Mucosa of stomach (tissue), 1 donor: Measurements from ENCODE around the gene ADNP.

Source experiments
- H3K27me3 ChIP-seq: one replicate; pipeline ENCODE4 v1.7.0; 2013; ENCODE audit warnings: mild to moderate bottlenecking, low read length; ENCODE audit not compliant: control insufficient read depth, insufficient read depth
- H3K36me3 ChIP-seq: one replicate; pipeline ENCODE4 v1.7.0; 2013; ENCODE audit warnings: low read length; ENCODE audit not compliant: control insufficient read depth, insufficient read depth
- H3K4me1 ChIP-seq: one replicate; pipeline ENCODE4 v1.7.0; 2013; ENCODE audit warnings: mild to moderate bottlenecking, low read length; ENCODE audit not compliant: control insufficient read depth, insufficient read depth
- H3K4me3 ChIP-seq: one replicate; pipeline ENCODE4 v1.7.0; 2013; ENCODE audit warnings: low read length
- H3K9ac ChIP-seq: one replicate; pipeline ENCODE4 v1.7.0; 2013; ENCODE audit warnings: mild to moderate bottlenecking, low read length, moderate library complexity
- H3K9me3 ChIP-seq: one replicate; pipeline ENCODE4 v1.7.0; 2013; ENCODE audit warnings: mild to moderate bottlenecking, low read length, moderate library complexity; ENCODE audit not compliant: control insufficient read depth
- donor health status: Pancreatic carcinoma.

Gene ADNP

GRCh38 chr20:50957798-50958614, 26.8 kb upstream of the ADNP start, which contains the start of gene DPM1:
Gene DPM1, minus strand, starts transcription at chr20:50958532. Its CDS starts 9 bp downstream, at chr20:50958523.
- H3K9ac ChIP-seq, result peak within 1 kb of the TSS; percentile 77
- H3K4me1 ChIP-seq, result peaks cover 13% of the 10 kb centered on the region
- no peaks in the 10 kb centered on the region for H3K9me3 ChIP-seq
- no peaks in the 10 kb centered on the region for H3K36me3 ChIP-seq
- H3K4me3 ChIP-seq, result peak within 1 kb of the TSS; percentile 31
- H3K27me3 ChIP-seq, result no peaks in the 10 kb centered on the region

GRCh38 chr20:50957276-50957675, 26.0 kb upstream of the ADNP start:
- peak overlapping the region; percentile 31 for H3K4me3 ChIP-seq
- H3K9me3 ChIP-seq, result no peaks in the 10 kb centered on the region
- H3K4me1 ChIP-seq, result peaks cover 13% of the 10 kb centered on the region
- H3K27me3 ChIP-seq, result no peaks in the 10 kb centered on the region
- H3K36me3 ChIP-seq, result no peaks in the 10 kb centered on the region
- H3K9ac ChIP-seq, result peak overlapping the region; percentile 77

GRCh38 chr20:50953821-50954220, 22.6 kb upstream of the ADNP start:
- H3K36me3 ChIP-seq, result no peaks in the 10 kb centered on the region
- peaks cover 3% of the 10 kb centered on the region for H3K4me1 ChIP-seq
- no peaks in the 10 kb centered on the region for H3K27me3 ChIP-seq
- H3K9me3 ChIP-seq, result no peaks in the 10 kb centered on the region
- no peak overlapping the region for H3K9ac ChIP-seq
- no peak overlapping the region for H3K4me3 ChIP-seq

GRCh38 chr20:50953196-50953595, 22.0 kb upstream of the ADNP start:
- H3K4me3 ChIP-seq, result no peak overlapping the region
- peaks cover 3% of the 10 kb centered on the region for H3K4me1 ChIP-seq
- no peaks in the 10 kb centered on the region for H3K36me3 ChIP-seq
- H3K9ac ChIP-seq, result no peak overlapping the region
- no peaks in the 10 kb centered on the region for H3K27me3 ChIP-seq
- H3K9me3 ChIP-seq, result no peaks in the 10 kb centered on the region

- no peaks in the 10 kb centered on the region for H3K27me3 ChIP-seq
- H3K4me3 ChIP-seq, result no peak overlapping the region
- no peaks in the 10 kb centered on the region for H3K36me3 ChIP-seq
- no peaks in the 10 kb centered on the region for H3K9me3 ChIP-seq
- no peak overlapping the region for H3K9ac ChIP-seq
- H3K4me1 ChIP-seq, result no peaks in the 10 kb centered on the region
Measured at GRCh38 chr20:50948132-50948785, 17.0 kb upstream of the ADNP start.

GRCh38 chr20:50943069-50943468, 11.8 kb upstream of the ADNP start:
- Histone ChIP-seq H3K4me3 (no peak overlapping the region), H3K9me3 (no peaks in the 10 kb centered on the region), H3K27me3 (no peaks in the 10 kb centered on the region), H3K9ac (no peak overlapping the region), H3K36me3 (no peaks in the 10 kb centered on the region), H3K4me1 (no peaks in the 10 kb centered on the region)

GRCh38 chr20:50933589-50933988, 2.4 kb upstream of the ADNP start:
- H3K36me3 ChIP-seq, result no peaks in the 10 kb centered on the region
- no peak overlapping the region for H3K4me3 ChIP-seq
- H3K27me3 ChIP-seq, result no peaks in the 10 kb centered on the region
- H3K4me1 ChIP-seq, result peaks cover 14% of the 10 kb centered on the region
- H3K9ac ChIP-seq, result no peak overlapping the region
- no peaks in the 10 kb centered on the region for H3K9me3 ChIP-seq

GRCh38 chr20:50932691-50933280, 1.5 kb upstream of the ADNP start:
- Histone ChIP-seq H3K36me3 (no peaks in the 10 kb centered on the region), H3K27me3 (no peaks in the 10 kb centered on the region), H3K9me3 (no peaks in the 10 kb centered on the region), H3K4me3 (no peak overlapping the region), H3K9ac (no peak overlapping the region), H3K4me1 (peaks cover 19% of the 10 kb centered on the region)

- H3K27me3 ChIP-seq, result no peaks in the 10 kb centered on the region
- peak overlapping the region; percentile 77 for H3K9ac ChIP-seq
- peak overlapping the region; percentile 44 for H3K4me3 ChIP-seq
- no peaks in the 10 kb centered on the region for H3K36me3 ChIP-seq
- peaks cover 19% of the 10 kb centered on the region for H3K4me1 ChIP-seq
- no peaks in the 10 kb centered on the region for H3K9me3 ChIP-seq
Measured at GRCh38 chr20:50932016-50932485, 814 bp upstream of the ADNP start.

- Histone ChIP-seq H3K36me3 (no peaks in the 10 kb centered on the region), H3K4me3 (no peak overlapping the region), H3K4me1 (peaks cover 19% of the 10 kb centered on the region), H3K9me3 (no peaks in the 10 kb centered on the region), H3K27me3 (no peaks in the 10 kb centered on the region), H3K9ac (peak overlapping the region; percentile 77)
Measured at GRCh38 chr20:50930976-50931305, 296 bp downstream of the ADNP start.

GRCh38 chr20:50930139-50930975, 880 bp downstream of the ADNP start:
- H3K27me3 ChIP-seq, result no peaks in the 10 kb centered on the region
- no peaks in the 10 kb centered on the region for H3K36me3 ChIP-seq
- H3K4me3 ChIP-seq, result peak overlapping the region; percentile 83
- H3K4me1 ChIP-seq, result peaks cover 19% of the 10 kb centered on the region
- H3K9ac ChIP-seq, result peak overlapping the region; percentile 76
- no peaks in the 10 kb centered on the region for H3K9me3 ChIP-seq
